Panc1 (cell line): ENCODE measurements around the gene DTNBP1. TPM values are rescaled to one million over a fixed set of nuclear protein-coding genes. Genes with fewer than 3 reads are reported as not detected.

Experiments
- ATAC-seq: fragments of 200-7000 bp; cut with Tn5 transposase; 2 replicates; pipeline ENCODE4 v1.9.1; 2020; ENCODE audit warnings: mild to moderate bottlenecking, moderate library complexity
- BruUV-seq: library from RNA; stranded (reverse); fragments of 400-500 nt; replicated peaks from 2 replicates; lab custom pipeline; 2021; lab: Mats Ljungman, UMichigan
- CTCF ChIA-PET: fragments of 300-600 bp; sonication (Branson Sonifier 250); formaldehyde crosslinking; loops from one replicate; lab custom pipeline; 2022; ENCODE audit warnings: antibody characterized with exemption; lab: Charles Lee
- POLR2A ChIA-PET: fragments of 300-600 bp; sonication (Branson Sonifier 250); formaldehyde crosslinking; loops from one replicate; lab custom pipeline; 2022; ENCODE audit warnings: antibody characterized with exemption; lab: Charles Lee
- DNase-seq: peaks from one replicate; pipeline ENCODE4 v3.0.0-alpha.2; 2010; ENCODE audit warnings: low read depth, low spot score
- H3K27ac ChIP-seq: 2 replicates; pipeline ENCODE4 v1.5.1; 2011; ENCODE audit warnings: mild to moderate bottlenecking, low read length, inconsistent platforms
- H3K27me3 ChIP-seq: fragments of 200-500 bp; sonication (Bioruptor generic); 2 replicates; pipeline ENCODE4 v1.6.0; 2014; ENCODE audit warnings: low read length, inconsistent platforms; ENCODE audit not compliant: control insufficient read depth, insufficient read depth
- H3K36me3 ChIP-seq: fragments of 200-500 bp; sonication (Bioruptor generic); 2 replicates; pipeline ENCODE4 v1.5.1; 2014; ENCODE audit warnings: inconsistent platforms, mild to moderate bottlenecking, low read length, moderate library complexity; ENCODE audit not compliant: control insufficient read depth, insufficient read depth
- H3K4me1 ChIP-seq: 2 replicates; pipeline ENCODE4 v1.5.1; 2011; ENCODE audit warnings: inconsistent platforms, mild to moderate bottlenecking, low read length, moderate library complexity; ENCODE audit not compliant: control insufficient read depth, insufficient read depth
- H3K4me3 ChIP-seq, 2 experiments: 2 replicates each; pipeline ENCODE4 v1.5.1; 2011 to 2012; ENCODE audit warnings: low read depth in 2 of 2, low read length in 2 of 2, mild to moderate bottlenecking in 2 of 2, inconsistent platforms in 1 of 2, moderate library complexity in 1 of 2
- H3K9me3 ChIP-seq: fragments of 200-500 bp; sonication (Bioruptor generic); 2 replicates; pipeline ENCODE4 v1.5.1; 2014; ENCODE audit warnings: low read depth, mild to moderate bottlenecking, inconsistent platforms, low read length, moderate library complexity; ENCODE audit not compliant: control insufficient read depth, insufficient read depth
- POLR2AphosphoS5 ChIP-seq: IDR thresholded peaks from 2 replicates; pipeline ENCODE4 v1.6.1; 2012; ENCODE audit warnings: mild to moderate bottlenecking, low read depth, low read length, moderate library complexity
- SIN3A ChIP-seq: IDR thresholded peaks from 2 replicates; pipeline ENCODE4 v1.6.1; 2012; ENCODE audit warnings: low read depth, mild to moderate bottlenecking, low read length, moderate library complexity, borderline replicate concordance; ENCODE audit not compliant: insufficient read depth
- TCF7L2 ChIP-seq: IDR thresholded peaks from 2 replicates; pipeline ENCODE4 v1.6.1; 2011; ENCODE audit warnings: mild to moderate bottlenecking, low read depth, low read length, inconsistent platforms
- in situ Hi-C: cut with HindIII; loops from 2 replicates; pipeline ENCODE4 v1.10.0; 2016; ENCODE audit warnings: low sequenced_read_pairs, low pct_unique_long_range_greater_than_20kb
- intact Hi-C: fragments of 100-400 bp; cut with micrococcal nuclease; formaldehyde crosslinking; loops from one replicate; pipeline ENCODE4 v1.10.0; 2022; ENCODE audit not compliant: unreplicated experiment
- total RNA-seq: library from RNA; stranded (reverse); gene quantifications from one replicate; pipeline ENCODE4 v1.2.1, GENCODE V29; 2021; ENCODE audit not compliant: unreplicated experiment
- TF ChIP-seq, protein P1 (sequence below): fragments of 450-650 bp; IDR thresholded peaks from 2 replicates; pipeline ENCODE4 v1.5.1; 2017; ENCODE audit warnings: mild to moderate bottlenecking
- TF ChIP-seq, protein P2 (sequence below), 2 experiments: IDR thresholded peaks; 2 replicates each; pipeline ENCODE4 v1.6.1; 2011 to 2012; ENCODE audit warnings: low read depth in 2 of 2, control low read depth in 1 of 2, low read length in 1 of 2, mild to moderate bottlenecking in 1 of 2, moderate library complexity in 1 of 2; ENCODE audit not compliant: insufficient read depth in 1 of 2

Gene DTNBP1
- total RNA-seq, 1 experiment from 2014 or later: 29.3 TPM

DNA sequence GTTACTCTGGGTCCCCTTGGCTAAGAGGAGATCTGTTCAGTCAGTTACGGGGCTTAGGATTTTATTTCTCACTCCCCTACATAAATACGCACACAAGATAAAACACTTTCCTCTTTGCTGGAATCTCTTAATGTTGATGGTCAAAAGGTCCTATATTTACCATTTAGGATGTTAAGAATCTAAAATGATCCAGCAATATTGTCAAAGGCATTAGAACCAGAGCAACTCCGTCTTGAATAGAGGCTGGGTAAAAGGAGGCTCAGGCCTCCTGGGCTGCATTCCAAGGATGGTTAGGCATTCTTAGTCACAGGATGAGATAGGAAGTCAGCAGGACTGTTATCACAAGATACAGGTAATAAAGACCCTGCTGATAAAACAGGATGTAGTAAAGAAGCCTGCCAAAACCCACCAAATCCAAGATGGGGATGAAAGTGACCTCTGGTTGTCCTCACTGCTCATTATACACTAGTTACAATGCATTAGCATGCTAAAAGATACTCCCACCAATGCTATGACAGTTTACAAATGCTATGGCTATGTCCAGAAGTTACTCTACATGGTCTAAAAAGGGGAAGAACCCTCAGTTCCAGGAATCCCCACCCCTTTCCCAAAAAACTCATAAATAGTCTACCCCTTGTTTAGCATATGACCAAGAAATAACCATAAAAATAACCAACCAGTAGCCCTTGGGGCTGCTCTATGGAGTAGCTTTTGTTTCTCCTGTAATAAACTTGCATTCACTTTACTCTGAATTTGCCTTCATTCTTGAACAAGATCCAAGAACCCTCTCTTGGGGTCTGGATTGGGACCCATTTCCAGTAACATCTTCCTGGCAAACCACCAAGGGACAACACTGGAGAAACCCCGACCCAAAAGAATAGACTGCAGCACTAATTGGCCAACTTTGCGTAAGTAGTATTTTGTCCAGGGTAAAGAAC lies 107.5 kb downstream of the DTNBP1 start:
- no peak for TF ChIP-seq POLR2AphosphoS5
- TF ChIP-seq, protein P1, sequence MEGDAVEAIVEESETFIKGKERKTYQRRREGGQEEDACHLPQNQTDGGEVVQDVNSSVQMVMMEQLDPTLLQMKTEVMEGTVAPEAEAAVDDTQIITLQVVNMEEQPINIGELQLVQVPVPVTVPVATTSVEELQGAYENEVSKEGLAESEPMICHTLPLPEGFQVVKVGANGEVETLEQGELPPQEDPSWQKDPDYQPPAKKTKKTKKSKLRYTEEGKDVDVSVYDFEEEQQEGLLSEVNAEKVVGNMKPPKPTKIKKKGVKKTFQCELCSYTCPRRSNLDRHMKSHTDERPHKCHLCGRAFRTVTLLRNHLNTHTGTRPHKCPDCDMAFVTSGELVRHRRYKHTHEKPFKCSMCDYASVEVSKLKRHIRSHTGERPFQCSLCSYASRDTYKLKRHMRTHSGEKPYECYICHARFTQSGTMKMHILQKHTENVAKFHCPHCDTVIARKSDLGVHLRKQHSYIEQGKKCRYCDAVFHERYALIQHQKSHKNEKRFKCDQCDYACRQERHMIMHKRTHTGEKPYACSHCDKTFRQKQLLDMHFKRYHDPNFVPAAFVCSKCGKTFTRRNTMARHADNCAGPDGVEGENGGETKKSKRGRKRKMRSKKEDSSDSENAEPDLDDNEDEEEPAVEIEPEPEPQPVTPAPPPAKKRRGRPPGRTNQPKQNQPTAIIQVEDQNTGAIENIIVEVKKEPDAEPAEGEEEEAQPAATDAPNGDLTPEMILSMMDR: no peak
- no peak for TF ChIP-seq TCF7L2
- TF ChIP-seq, protein P2, sequence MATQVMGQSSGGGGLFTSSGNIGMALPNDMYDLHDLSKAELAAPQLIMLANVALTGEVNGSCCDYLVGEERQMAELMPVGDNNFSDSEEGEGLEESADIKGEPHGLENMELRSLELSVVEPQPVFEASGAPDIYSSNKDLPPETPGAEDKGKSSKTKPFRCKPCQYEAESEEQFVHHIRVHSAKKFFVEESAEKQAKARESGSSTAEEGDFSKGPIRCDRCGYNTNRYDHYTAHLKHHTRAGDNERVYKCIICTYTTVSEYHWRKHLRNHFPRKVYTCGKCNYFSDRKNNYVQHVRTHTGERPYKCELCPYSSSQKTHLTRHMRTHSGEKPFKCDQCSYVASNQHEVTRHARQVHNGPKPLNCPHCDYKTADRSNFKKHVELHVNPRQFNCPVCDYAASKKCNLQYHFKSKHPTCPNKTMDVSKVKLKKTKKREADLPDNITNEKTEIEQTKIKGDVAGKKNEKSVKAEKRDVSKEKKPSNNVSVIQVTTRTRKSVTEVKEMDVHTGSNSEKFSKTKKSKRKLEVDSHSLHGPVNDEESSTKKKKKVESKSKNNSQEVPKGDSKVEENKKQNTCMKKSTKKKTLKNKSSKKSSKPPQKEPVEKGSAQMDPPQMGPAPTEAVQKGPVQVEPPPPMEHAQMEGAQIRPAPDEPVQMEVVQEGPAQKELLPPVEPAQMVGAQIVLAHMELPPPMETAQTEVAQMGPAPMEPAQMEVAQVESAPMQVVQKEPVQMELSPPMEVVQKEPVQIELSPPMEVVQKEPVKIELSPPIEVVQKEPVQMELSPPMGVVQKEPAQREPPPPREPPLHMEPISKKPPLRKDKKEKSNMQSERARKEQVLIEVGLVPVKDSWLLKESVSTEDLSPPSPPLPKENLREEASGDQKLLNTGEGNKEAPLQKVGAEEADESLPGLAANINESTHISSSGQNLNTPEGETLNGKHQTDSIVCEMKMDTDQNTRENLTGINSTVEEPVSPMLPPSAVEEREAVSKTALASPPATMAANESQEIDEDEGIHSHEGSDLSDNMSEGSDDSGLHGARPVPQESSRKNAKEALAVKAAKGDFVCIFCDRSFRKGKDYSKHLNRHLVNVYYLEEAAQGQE (IDR thresholded peaks at IDR 0.05; ENCODE audit: insufficient read depth in 1 of 2, low read depth in 2 of 2, low read length in 1 of 2): no peak
- no peak for TF ChIP-seq SIN3A
- no peak overlapping the region for H3K4me3 ChIP-seq
- H3K36me3 ChIP-seq: no peaks in the 10 kb centered on the region
- no peak for ATAC-seq
- in situ Hi-C loops: no loop called here
- no peaks in the 10 kb centered on the region for H3K9me3 ChIP-seq
- no peak overlapping the region for H3K27ac ChIP-seq
- H3K4me1 ChIP-seq: no peaks in the 10 kb centered on the region
- intact Hi-C loops: no loop called here
- ChIA-PET CTCF (no interaction called here), POLR2A (no interaction called here)
- no peaks in the 10 kb centered on the region for H3K27me3 ChIP-seq
- no peak for DNase-seq
- no TSS peak for BruUV-seq

DNA sequence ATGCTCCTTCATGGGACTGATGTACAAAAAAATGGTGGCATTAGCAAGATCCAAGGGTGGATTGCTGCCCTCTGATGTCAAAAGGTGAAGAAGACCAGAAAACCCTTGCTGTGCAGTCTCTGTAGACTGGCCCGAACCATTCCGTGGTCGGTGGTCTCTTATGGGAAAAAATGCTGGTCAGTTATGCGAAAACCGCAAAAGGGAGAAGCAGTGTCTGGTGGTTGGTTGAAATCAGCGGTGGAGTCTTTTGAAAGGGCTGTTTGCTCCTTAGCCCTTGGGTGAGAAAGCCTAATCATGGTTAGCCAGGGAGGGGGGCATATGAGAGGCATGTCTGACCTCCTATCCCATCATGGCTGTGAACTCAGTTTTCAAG lies 108.1 kb downstream of the DTNBP1 start:
- H3K4me1 ChIP-seq: no peaks in the 10 kb centered on the region
- ChIA-PET POLR2A (interaction anchor here (0.6 kb wide), 1 partner anchor 666 kb away, joined by 3 read pairs; no protein-coding TSS in a partner anchor), CTCF (no interaction called here)

More for the DNA sequence above, 108.1 kb downstream of the DTNBP1 start:
- Histone ChIP-seq H3K27me3 (no peaks in the 10 kb centered on the region), H3K4me3 (no peak overlapping the region), H3K36me3 (no peaks in the 10 kb centered on the region), H3K9me3 (no peaks in the 10 kb centered on the region), H3K27ac (no peak overlapping the region)
- ATAC-seq: no peak
- in situ Hi-C loops: no loop called here
- DNase-seq: no peak
- TF ChIP-seq, protein P2 (IDR thresholded peaks at IDR 0.05; ENCODE audit: insufficient read depth in 1 of 2, low read depth in 2 of 2, low read length in 1 of 2): no peak
- TF ChIP-seq, protein P1: no peak
- TF ChIP-seq SIN3A: no peak
- no peak for TF ChIP-seq POLR2AphosphoS5
- TF ChIP-seq TCF7L2: no peak
- intact Hi-C loops: no loop called here
- no TSS peak for BruUV-seq
